Left renal pelvis (tissue), 4 donors: ENCODE measurements around the gene GYG2. TPM values are rescaled to one million over a fixed set of nuclear protein-coding genes. Genes with fewer than 3 reads are reported as not detected.
A peak's percentile ranks its signal among the peaks of the same experiment; 100 is the strongest.
"Not testable (repeated sequence)": the region's sequence is repeated elsewhere in the genome, so short reads cannot be mapped to it uniquely, and the experiment has no call there.

Source experiments
- DNase-seq, 4 donors: peaks; one replicate each; pipeline ENCODE4 v3.0.0-alpha.2; 2013; ENCODE audit warnings: low read depth in 4 of 4, low spot score in 3 of 4
- polyA plus RNA-seq, 4 donors: library from polyadenylated mRNA; unstranded; fragments of 120-200 nt; gene quantifications; one replicate each; pipeline ENCODE4 v1.2.1, GENCODE V29; 2013; ENCODE audit not compliant: insufficient read length in 4 of 4

The GYG2 gene
- polyA plus RNA-seq, 4 donors = 11.2 to 17.4 (median 14.5) TPM

DNA sequence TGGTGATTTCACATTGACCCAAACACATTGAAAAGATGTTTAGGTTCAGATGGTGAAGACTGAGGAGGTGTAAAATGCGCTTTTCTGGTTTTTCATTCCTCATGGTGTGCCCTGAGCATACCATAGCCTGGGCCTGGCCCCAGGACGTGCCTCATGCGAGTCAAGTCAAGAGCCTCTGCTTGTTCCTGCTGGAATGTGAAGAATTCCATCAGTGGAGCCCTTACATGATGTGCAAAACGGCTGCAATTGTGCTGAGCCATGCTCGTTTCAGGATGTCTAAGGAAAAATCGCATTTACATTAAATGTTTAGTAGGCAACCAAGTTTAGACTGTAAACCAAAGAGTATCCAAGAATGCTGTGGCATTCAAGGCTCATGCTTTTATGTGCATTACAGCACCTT, 34.9 kb downstream of the GYG2 start:
- DNase-seq = no peak

DNA sequence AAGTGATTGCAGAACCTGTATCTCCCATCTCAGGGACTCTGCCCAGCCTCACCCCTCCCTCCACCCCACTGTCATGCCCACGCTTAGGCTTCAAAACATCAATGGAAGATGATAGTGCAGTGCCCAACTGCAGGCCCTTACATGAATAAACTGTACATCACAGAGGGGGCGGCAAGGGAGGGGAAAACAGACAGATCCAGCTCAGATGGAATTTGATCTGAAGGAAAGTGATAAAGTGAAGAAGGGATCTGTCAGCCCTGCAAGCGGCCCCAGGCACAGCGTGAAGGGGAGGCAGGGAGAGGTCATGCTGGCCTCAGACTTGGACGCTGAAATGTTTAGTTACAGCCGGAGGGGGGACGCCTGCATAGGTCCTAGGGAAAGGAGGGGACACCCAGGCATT, 38.5 kb downstream of the GYG2 start:
- DNase-seq = no peak

DNA sequence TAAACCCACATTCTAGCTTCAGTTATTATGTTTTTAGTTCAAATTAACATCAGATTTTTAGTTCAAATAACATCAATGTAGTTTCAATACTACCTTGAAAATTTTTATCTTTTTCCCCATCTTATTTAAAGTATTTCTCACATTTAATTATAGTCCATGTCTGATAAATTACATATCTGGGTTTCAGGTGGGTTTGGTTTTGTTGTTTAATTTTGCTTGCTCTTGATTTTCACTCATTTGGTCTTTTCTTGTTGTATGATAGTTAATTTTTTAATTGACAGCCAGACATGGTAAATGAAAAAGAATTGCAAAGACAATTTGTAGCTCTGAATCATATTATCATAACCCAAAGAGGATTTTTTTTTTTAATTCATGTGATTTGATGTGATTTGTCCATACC, 41.9 kb downstream of the GYG2 start:
- DNase-seq = no peak

DNA sequence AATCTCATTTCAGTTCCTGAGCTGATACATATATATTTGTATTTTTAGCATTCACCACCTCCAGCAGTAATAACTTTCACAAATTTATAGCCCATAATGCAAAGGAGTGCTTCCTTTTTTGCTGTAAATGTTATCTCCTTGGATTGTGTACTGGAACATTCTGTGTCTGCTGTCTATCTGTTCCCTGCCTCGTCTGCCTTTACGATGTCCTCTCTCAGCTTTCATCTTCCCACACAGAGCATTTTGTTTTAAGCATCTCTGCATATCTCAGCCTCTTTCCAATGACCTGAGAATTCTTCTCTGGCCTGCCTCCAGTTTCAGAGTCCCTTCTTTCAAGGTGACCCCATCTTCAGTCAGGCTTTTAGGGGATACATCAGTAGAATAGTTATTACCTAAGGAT, 43.1 kb downstream of the GYG2 start:
- no peak for DNase-seq

DNA sequence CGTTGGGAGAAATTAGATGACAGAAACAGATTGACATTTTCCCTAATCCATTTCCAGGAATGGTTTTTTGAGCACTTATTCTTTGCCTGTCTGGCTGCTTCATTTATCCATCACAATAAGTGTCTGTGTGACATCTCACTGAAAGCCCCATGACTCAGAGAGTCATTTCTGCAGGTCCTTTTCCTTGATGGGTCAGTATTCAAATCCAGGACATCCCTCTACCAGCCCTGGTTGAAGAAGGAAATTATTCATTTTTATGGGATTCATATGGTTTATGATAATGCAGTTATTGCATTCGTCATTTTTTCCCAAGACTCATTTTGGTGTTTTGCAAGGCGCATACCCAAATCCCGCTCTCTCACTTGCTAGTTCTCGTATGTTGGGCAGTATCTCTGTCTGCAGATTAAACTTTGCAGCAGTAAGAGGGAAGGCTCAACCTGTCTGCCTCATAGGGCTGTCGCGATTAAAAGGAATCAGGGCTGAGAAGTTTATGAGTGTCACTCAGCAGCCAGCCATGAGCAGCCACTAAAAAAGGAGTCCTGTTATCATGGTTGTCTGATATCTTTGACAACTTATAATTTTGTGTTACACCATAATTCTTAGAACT, 44.0 kb downstream of the GYG2 start:
- DNase-seq = no peak

DNA sequence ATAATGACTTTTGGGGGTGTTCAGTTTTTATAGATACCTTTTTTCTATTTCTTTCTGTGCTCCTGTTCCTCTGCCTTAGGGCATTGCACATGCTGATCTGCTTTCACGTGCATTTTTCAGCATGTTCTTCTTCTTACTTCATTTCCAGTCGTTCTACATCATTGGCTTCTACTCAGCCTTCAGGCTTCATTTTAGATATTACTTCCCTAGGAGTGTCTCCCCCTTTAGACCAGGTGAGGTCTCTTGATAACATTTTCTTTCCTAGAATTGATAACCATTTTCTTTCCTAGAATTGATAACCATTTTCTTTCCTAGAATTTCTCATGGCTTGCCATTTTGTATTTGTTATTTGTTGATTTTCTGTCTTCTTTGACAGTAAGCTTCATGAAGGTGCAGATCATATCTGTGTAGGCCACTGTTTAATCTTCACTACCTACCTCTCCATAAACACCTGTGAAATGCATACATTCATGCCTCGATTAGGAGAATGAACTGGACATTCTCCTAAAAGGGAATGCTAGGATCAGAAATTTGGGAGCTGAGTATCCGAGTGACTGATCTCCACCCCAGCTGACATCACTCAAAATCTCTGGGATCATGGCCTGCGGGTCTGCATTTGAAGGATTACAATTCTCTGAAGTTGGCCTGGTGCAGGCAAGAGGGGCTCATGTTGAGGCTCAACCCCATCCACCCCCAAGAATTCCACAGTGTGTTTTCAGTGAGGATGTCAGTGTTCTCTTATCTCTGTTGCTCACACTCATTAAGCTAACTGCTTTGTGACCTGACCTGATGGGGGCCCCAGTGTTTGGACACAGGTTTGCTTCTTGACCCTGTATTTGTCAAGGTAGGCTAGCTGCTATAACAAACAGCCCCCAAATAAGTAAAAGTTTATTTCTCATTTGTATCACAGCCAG, 45.7 kb downstream of the GYG2 start:
- DNase-seq = no peak

DNA sequence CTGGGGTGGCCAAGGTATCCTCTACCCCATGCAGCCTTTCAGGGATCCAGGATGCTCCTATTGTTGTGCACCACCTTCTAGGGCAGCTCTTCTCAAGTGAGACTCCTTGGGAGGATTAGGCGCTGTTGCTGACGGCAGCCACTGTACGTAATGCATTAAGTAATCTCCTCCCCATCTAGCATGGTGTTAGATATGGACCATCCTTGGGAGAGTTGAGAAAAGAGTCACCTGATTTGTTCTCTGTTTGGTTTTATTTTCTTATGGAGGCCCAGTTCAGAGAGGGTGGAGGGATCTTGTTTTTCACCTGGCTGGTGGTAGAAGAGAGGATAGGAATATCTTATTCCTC, 46.4 kb downstream of the GYG2 start:
- DNase-seq = no peak

DNA sequence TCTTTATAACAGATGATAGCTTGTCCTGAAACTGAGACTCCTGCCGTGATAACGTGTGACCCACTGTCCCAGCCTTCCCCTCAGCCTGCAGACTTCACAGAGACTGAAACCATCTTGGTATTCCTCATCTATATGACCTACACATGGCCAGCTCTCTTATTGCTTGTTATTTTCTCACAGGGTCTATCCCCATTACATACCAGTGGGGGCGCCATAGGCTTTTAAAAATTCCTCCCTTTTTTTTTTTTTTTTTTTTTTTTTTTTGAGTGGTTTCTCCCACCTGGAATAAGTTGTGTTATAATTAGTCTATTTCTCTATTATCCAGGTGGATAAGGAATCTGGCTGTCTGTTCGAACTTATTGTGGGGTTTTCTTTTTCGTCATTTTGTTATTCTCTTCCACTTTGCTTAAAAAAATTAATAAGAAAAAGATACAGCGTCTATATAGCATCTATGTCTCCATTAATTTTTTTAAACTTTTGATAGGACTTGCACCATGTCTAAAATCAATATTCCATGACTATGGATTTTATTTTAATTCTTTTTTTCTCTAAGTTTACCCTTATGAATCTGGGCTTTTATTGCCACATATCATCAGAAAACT, 47.2 kb downstream of the GYG2 start:
- no peak for DNase-seq

DNA sequence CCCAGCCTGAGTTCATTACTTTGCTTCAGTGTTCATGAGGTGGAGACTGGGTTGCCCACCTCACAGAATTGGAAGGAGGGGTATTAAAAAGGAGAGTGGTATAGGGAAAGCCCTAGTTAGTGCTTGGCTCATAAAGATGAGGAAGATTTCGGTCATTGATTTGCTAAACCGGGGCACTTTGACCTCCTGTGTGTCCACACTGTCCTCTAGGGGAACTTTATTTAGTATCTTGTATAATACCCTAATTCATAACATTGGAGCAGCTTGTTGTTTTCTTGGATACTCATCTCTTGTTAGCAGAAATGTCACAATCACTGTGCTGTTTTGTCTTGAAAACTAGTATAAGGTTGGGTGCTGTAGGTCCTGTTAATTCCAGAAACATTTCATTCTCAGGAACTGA, 49.8 kb downstream of the GYG2 start:
- DNase-seq = no peak

DNA sequence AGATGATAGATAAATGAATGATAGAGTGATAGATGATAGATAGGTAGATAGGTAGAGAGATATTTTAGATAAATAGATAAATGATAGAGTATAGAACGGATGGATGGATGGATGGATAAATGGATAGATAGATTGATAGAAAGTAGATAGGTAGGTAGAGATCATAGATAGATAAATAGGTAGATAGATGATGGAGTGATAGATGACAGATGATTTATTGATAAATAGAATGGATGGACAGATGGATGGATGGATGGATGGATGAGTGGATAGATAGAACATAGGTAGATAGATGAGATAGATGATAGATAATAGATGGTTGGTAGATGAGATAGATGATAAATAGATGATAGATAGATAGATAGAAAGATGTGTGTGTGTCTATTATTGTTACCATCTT, 50.9 kb downstream of the GYG2 start:
- DNase-seq = no peak

DNA sequence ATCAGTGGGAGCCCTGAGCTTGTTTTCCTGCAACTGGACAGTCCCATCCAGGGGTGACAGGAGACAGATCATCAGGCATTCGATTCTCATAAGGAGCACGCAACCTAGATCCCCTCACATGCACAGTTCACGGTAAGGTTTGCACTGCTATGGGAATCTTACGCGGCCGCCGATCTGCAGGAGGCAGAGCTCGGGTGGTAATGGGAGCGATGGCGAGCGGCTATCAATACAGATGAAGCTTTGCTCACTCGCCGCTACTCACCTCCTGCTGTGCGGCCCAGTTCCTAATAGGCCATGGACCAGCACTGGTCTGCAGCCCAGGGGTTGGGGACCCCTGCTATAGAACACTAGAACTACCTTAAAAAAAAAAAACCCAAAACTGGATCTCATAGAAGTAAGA, 55.0 kb downstream of the GYG2 start:
- DNase-seq = no peak

DNA sequence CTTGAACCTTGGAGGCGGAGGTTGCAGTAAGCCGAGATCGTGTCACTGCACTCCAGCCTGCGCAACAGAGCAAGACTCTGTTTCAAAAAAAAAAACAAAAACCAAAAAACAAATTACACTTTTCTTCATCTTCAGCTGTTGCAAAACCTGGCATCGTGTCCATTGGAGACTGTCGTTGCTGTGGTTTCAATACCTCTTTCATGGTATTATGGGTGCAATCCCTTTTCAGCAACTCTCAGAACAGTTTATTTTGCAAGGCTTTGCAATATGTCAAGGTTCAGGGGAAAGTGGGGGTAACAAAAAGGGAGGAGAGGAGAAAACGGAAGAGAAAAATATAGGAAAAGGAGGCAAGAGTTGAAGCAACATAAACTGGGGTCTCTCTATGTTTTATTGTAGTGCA, 59.6 kb downstream of the GYG2 start:
- DNase-seq = no peak

DNA sequence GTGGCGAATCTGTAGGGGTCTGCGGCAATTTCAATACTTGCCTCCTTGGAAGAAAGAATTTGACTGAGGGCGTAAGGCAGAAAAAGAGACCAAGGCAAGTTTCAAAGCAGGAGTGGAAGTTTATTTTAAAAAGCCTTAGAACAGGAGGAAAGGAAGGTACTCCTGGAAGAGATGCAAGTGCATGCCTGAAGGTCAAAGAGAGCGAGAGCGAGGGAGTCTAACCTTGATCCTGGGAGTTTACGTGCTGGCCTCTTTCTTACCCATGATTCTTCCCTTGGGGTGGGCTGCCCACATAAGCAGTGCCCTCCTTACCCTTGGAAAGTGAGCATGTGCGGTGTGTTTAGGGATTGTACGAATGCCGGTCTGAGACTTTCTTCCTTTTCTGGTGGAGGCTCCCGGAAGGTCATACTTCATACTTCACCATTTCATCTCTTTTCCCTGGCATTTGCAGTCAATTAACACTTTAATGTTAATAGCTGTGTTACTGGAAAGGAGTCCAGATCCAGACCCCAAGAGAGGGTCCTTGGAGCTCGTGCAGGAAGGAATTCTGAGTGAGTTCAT, 60.4 kb downstream of the GYG2 start:
- DNase-seq = no peak

DNA sequence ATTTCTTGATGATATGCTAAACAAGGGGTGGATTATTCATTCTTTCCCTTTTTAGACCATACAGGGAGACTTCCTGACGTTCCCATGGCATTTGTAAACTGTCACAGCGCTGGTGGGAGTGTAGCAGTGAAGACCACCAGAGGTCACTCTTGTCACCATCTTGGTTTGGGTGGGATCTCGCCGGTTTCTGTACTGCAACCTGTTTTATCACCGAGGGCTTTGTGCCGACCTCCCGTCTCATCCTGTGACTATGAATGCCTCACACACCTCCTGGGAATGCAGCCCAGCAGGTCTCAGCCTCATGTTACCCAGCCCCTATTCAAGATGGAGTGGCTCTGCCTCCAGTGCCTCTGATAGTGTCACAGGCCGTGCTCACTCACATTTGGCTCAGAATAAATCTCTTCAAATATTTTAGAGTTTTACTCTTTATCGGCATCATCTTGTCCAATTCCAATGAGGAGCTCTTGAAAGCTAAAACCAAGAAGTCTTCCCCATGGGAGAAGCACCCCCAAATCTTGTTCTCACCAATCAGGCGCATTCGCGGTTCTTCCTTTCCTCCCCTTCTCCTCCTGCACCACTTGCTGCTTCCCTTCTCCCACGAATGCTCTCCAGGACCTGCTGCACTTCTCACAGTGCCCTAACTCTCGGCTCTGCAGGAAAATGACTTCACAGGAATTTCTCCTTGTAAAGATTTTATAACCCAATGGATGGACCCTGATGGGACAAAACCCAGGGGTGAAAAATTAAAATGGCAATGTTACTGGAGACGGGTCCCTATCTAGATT, 61.2 kb downstream of the GYG2 start:
- not testable (repeated sequence) for DNase-seq

DNA sequence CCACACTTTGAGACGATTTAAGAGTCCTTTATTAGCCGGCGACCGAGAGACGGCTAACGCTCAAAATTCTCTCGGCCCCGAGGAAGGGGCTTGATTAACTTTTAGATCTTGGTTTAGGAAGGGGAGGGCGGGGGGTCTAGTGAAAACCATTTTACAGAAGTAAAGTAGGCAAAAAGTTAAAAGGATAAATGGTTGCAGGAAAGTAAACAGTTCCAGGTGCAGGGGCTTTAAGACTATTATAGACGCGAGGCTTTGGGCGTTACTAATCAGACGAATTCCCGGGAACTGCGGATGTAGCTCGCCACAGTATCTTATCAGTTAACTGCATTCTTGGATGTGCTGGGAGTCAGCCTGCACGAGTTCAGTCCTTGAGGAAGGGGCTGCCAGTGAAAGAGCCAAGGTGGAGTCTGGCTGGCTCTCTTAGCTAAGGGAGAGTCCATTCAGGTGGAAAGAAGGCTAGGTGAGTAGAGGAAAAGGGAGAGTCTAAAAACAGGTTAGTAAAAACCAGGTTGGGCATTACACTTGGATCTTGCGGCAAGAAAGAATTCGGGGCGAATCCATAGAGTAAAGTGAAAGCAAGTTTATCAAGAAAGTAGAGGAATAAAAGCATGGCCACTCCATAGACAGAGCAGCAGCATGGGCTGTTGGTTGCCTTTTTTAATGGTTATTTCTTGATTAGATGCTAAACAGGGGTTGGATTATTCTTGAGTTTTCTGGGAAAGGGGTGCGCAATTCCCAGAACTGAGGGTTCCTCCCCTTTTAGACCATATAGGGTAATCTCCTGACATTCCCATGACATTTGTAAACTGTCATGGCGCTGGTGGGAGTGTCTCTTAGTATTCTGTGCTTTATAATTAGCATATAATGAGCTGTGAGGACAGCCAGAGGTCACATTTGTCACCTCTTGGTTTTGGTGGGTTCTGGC, 62.1 kb downstream of the GYG2 start:
- not testable (repeated sequence) for DNase-seq

DNA sequence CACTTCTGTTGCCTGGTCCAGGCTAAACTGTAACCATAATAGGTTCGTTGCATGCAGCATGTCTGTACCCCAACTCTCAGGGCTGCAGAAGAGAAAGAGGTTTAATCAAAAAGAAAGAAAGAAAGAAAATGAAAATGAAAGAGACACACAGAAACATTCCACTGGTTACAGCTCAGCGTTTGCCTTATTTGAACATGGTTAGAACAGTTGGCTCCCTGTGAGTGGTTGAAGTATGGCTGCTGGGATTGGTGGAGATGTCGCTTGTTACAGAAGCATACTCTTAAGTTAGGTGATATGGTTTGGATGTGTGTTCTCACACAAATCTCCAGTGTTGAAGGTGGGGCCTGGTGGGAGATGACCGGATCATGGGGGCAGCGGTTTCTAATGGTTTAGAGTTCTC, 64.1 kb downstream of the GYG2 start:
- no peak for DNase-seq

DNA sequence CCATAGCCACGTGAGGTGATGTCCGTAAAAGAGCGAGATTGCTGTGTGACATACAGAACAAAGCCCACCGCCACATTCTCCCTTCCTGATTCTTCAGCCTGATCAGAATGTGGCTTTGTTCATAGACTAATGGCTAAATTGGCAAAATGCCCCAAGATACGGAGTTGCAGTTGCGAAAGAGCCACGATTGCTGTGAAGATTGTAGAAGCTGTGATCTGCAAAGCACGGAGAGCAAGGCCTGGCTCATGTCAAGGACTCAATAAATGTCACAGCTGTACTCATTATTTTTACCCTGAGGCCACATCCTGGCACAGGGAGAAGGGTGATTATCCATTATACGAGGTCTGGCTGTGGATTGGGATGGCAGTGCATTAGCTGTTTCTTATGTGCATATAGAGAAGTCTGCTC, 66.2 kb downstream of the GYG2 start:
- DNase-seq = no peak

DNA sequence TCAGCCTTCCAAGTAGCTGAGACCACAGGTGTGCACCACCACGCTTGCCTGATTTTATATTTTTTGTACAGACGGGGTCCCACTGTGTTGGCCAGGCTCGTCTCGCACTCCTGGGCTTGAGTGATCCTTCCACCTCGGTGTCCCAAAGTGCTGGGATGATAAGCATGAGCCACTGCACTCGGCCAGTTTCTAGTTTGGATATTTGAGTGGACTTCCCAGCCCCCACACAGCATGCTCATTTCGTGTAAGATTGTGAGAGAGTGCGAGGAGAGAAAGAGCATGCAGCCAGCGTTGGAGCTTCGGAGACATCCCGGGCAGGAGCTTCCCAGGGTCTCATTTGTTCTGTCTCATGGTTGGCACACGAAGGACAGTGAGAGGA, 68.6 kb downstream of the GYG2 start:
- no peak for DNase-seq

DNA sequence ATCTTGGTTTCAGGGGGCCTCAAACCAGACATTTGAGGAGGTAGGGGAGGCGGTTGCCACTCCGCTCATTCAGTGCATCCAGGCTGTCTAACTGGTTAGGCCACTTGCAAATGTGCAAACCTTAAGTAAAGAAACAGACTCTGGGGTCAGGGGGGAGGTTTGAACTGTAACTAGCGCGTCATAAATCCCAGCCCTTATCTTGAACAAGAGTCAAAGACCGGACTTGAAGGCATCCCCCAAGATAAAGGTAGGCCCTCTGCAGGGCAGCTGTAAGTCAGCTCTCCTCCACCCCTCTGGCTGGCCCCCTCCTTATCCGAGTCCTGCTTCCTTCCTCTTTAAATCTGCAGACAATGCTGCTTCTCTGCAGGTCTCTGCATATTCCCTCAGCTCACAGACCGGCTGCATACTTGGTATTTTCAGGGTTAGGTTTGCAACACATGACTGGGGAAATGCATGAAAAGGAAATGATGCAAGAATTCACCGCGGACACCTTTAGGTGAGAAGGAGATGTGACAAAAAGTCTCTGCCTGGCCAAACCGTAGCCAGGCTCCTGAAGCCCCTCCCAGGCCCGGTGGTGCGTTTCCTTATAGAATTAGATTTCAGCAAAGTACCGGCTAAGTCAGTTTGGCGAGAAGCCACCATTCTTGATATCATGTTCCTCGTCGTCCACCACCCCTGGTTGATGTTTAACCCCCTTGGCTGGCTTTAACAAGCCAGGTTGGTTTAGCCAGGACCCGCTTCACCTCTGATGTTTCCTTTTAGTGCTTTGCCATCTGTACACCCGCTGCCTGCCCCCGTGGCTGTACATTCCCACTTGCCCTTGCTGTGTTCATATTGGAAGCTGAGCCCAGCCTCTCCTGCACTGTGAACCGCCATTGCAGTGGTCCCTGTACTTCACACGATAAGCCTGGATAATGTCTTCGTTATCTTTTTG, 69.2 kb downstream of the GYG2 start:
- peak in 1 of 4 donors; percentile 42 for DNase-seq
